ENCODE measurements around the gene GPX4.

DNA sequence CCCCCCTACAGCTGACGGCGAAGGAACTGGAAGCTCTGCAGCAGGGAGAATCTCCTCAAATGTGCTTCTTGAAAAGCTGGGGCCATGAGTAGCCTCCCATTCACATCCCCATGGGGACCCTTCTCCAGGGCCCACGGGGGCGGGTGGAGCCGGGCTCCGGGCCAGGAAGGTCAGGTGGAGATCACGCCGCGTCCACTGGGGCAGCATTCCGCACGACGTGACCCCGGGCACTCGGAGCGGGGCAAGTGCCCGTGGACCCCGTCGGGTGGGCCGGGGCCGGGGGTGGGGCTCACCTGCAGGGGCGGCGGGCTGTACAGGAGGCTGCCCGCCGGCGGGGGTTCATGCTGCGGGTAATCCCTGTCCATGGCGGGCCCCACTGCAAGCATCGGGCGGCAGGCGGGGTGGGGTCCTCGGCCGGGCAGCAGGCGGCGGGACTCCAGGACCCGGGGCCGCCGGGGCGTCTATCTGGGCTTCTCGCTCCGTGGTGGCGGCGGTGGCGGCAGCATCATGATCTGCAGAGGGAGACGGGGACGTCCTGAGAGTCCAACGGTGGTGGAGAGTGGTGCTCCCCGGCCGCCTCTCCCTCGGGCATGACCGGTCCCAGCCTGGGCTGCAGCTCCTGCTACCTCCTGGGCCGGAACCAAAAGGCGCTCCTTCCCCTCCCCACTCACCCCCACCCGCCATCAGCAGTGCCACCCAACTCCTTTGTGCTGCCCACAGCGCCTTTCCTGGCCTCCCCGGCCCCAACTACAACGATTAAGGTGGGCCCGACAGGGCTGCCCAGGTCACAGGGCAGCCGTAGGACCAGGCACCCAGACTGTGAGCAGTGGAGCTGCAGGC is 50.3 kb downstream of the GPX4 start:
- TF ChIP-seq POLR2A (IDR thresholded peaks at IDR 0.05) = no peak
- TF ChIP-seq CTCF (IDR thresholded peaks at IDR 0.05) = no peak

All from body of pancreas (tissue), 4 donors.